Heart right ventricle (tissue), 16 donors: Measurements from ENCODE around the gene MZF1. TPM values are rescaled to one million over a fixed set of nuclear protein-coding genes. Genes with fewer than 3 reads are reported as not detected.
A peak's percentile ranks its signal among the peaks of the same experiment; 100 is the strongest.

Source experiments
- ATAC-seq, 8 donors: fragments of 200-7000 bp; cut with Tn5 transposase; one replicate each; pipeline ENCODE4 v1.9.1; 2020; ENCODE audit warnings: mild to moderate bottlenecking in 8 of 8, moderate library complexity in 8 of 8, moderate number of reproducible peaks in 1 of 8
- DNase-seq, 2 donors: peaks; one replicate each; pipeline ENCODE4 v3.0.0-alpha.2; 2020
- H3K27ac ChIP-seq, 10 donors: fragments of 200-600 bp; sonication (generic) in 2 of 10; one replicate each; pipeline versions ENCODE4 v1.5.0 to v1.8.0; 2020 to 2022; ENCODE audit warnings: mild to moderate bottlenecking in 3 of 10
- H3K27me3 ChIP-seq, 7 donors: fragments of 200-600 bp; one replicate each; pipeline ENCODE4 v1.8.0; 2021 to 2022; ENCODE audit warnings: mild to moderate bottlenecking in 2 of 7
- H3K36me3 ChIP-seq, 9 donors: fragments of 200-600 bp; sonication (generic) in 1 of 9; one replicate each; pipeline versions ENCODE4 v1.5.0 to v1.8.0; 2020 to 2022; ENCODE audit warnings: mild to moderate bottlenecking in 2 of 9
- H3K4me1 ChIP-seq, 9 donors: fragments of 200-600 bp; sonication (generic) in 1 of 9; one replicate each; pipeline versions ENCODE4 v1.5.0 to v1.8.0; 2020 to 2022; ENCODE audit warnings: mild to moderate bottlenecking in 4 of 9
- H3K4me3 ChIP-seq, 10 donors: fragments of 200-600 bp; sonication (generic) in 2 of 10; one replicate each; pipeline versions ENCODE4 v1.5.0 to v1.8.0; 2020 to 2022; ENCODE audit warnings: mild to moderate bottlenecking in 7 of 10, moderate library complexity in 2 of 10
- H3K9me3 ChIP-seq, 11 donors: fragments of 200-600 bp in 10 of 11; sonication (generic) in 2 of 11; one replicate each; pipeline versions ENCODE4 v1.5.0 to v1.8.0; 2013 to 2022; ENCODE audit warnings: mild to moderate bottlenecking in 2 of 11, control low read depth in 1 of 11, moderate library complexity in 1 of 11
- CTCF ChIP-seq, 9 donors: fragments of 200-600 bp; sonication (generic) in 2 of 9; IDR thresholded peaks; one replicate each; pipeline versions ENCODE4 v1.5.0 to v1.8.0; 2021 to 2022; ENCODE audit warnings: antibody characterized with exemption in 9 of 9, mild to moderate bottlenecking in 5 of 9, moderate library complexity in 1 of 9
- WGBS, 2 donors: extraction: QIAGEN DNeasy Blood & Tissue Kit; methylation state at CpG; one replicate each; pipeline ENCODE4 v1.1.7; 2013; ENCODE audit warnings: inconsistent platforms in 1 of 2; 5-methylcytosine and 5-hydroxymethylcytosine counted together
- intact Hi-C, 10 donors: fragments of 100-400 bp; cut with DNase I; formaldehyde crosslinking; loops; one replicate each; pipeline versions ENCODE4 v1.11.1 to v1.14.2; 2022
- polyA plus RNA-seq, 2 donors: library from polyadenylated mRNA; stranded (reverse); fragments of 200-250 nt; gene quantifications; one replicate each; pipeline ENCODE4 v1.2.3, GENCODE V29; 2013
- total RNA-seq, 10 donors: library from RNA; stranded (reverse); fragmentation: NEBNext Ultra II Directional in 3 of 10; extraction: Animal tissue kit (Norgen Biotek cat#: 25700) in 3 of 10; gene quantifications; one replicate each; pipeline versions ENCODE4 v1.2.1 to v1.2.4, GENCODE V29; 2021 to 2023
- donor health status: Arrhythmogenic right ventricular cardiomyopathy.
- donor health status: ischemic (EF 13 %, LVEDD 7.1; RV severe dilation, severe dysfunction).
- donor health status: healthy with polysubstance abuse.
- donor health status: DM: no; HTN: yes; CAD: no.
- donor health status: DM: no; HTN: no; CAD: no.
- donor health status: ischemic (EF 25% LVEDD 6.9; RV normal size, moderate dysfunction).
- donor health status: ischemic (EF 25% LVEDD 5.7; RV mildly dilated, moderate dysfunction).
- donor health status: healthy.
- donor health status: DM: yes; HTN: yes; CAD: no.
- donor health status: Ischemic cardiomyopathy.
- donor health status: ischemic (EF 35%, LVEDD 5.7; RV mildly dilated, moderate dysfunction).
- donor health status: nonischemic (EF 11% LVEDD 7.7; RV severe dilation, severe dysfunction).
- donor health status: DM: yes; HTN: yes; CAD: no.
- donor health status: PGD.
- donor health status: ischemic (EF 29% LVEDD 5.4; RV normal size, mild dysfunction).
- donor health status: nonischemic (EF 23%, LVEDD 6.1; RV moderate dilation, normal function).

Gene MZF1
- total and polyA plus RNA-seq, 12 donors: 4.4 to 28.0 (median 8.3) TPM

- TF ChIP-seq CTCF (IDR thresholded peaks at IDR 0.05): no peak
- Histone ChIP-seq H3K4me1 (peaks cover 11 to 48% (median 33%) of the 10 kb centered on the region in 9 donors), H3K27ac (peak overlapping the region; percentile 71 to 98 (median 94)), H3K27me3 (no peaks in the 10 kb centered on the region), H3K9me3 (no peaks in the 10 kb centered on the region), H3K4me3 (peak overlapping the region; percentile 56 to 98 (median 82)), H3K36me3 (peaks cover 0 to 24% (median 16%) of the 10 kb centered on the region in 9 donors)
- intact Hi-C loops: loop anchor here in 1 of 10 donors (1.0 kb wide), 1 partner anchor 24 kb away; the partner anchor contains the start of gene TRIM28
- 8 to 15% methylated on average over 7 of the region's 7 CpGs for WGBS, 2 donors
- ATAC-seq (peak in 1 of 8 donors; percentile 58), DNase-seq (no peak)
Observed at GRCh38 chr19:58520257-58520599, 52.9 kb downstream of the MZF1 start.

- Histone ChIP-seq H3K36me3 (peaks cover 0 to 24% (median 16%) of the 10 kb centered on the region in 9 donors), H3K4me1 (peaks cover 11 to 54% (median 39%) of the 10 kb centered on the region in 9 donors), H3K27ac (peak within 1 kb of the TSS; percentile 71 to 98 (median 94)), H3K4me3 (peak within 1 kb of the TSS; percentile 56 to 98 (median 82)), H3K9me3 (no peaks in the 10 kb centered on the region), H3K27me3 (no peaks in the 10 kb centered on the region)
- DNase-seq (peak; percentile 88 to 93), ATAC-seq (peak; percentile 89 to 96 (median 93))
- peak; percentile 42 to 78 (median 59) for TF ChIP-seq CTCF (IDR thresholded peaks at IDR 0.05)
- intact Hi-C loops: loop anchor here in 3 of 10 donors (1.0 to 2.0 kb wide), 4 partner anchors 20 to 56 kb away; partner anchors contain the start of gene TRIM28 (in 2 of the 3)
- WGBS, 2 donors: 1% methylated on average over 84 to 87 of the region's 87 CpGs
Observed at GRCh38 chr19:58519355-58520256, 53.5 kb downstream of the MZF1 start, which contains the start of gene ZBTB45. Gene ZBTB45 (minus strand): TSS chr19:58519810. CDS start chr19:58517673, 2,137 bp downstream.

- peak; percentile 62 to 68 for DNase-seq
Observed at GRCh38 chr19:58519087-58519354, 54.1 kb downstream of the MZF1 start.

More at GRCh38 chr19:58519087-58519354, 54.1 kb downstream of the MZF1 start:
- H3K36me3 ChIP-seq: peaks cover 0 to 24% (median 16%) of the 10 kb centered on the region in 9 donors
- peak overlapping the region; percentile 71 to 98 (median 94) for H3K27ac ChIP-seq
- peak; percentile 52 to 75 (median 64) for ATAC-seq
- H3K27me3 ChIP-seq: no peaks in the 10 kb centered on the region
- H3K4me3 ChIP-seq: peak overlapping the region; percentile 56 to 98 (median 82)
- no peaks in the 10 kb centered on the region for H3K9me3 ChIP-seq
- WGBS, 2 donors: 0 to 1% methylated on average over 14 of the region's 14 CpGs
- TF ChIP-seq CTCF (IDR thresholded peaks at IDR 0.05): peak in 7 of 9 donors; percentile 42 to 64 (median 56)
- intact Hi-C loops: loop anchor here in 3 of 10 donors (1.0 to 2.0 kb wide), 4 partner anchors 20 to 56 kb away; partner anchors contain the start of gene TRIM28 (in 1 of the 3)
- peaks cover 11 to 60% (median 45%) of the 10 kb centered on the region in 9 donors for H3K4me1 ChIP-seq
